Ascending aorta (tissue), 2 donors: ENCODE results near the gene PRKAB2. TPM values are rescaled to one million over a fixed set of nuclear protein-coding genes. Genes with fewer than 3 reads are reported as not detected.

Source experiments
- DNase-seq, 2 donors: peaks; one replicate each; pipeline ENCODE4 v3.0.0-alpha.2; 2019; ENCODE audit warnings: low spot score in 2 of 2
- H3K27ac ChIP-seq, 2 donors: fragments of 200-600 bp; sonication (generic); one replicate each; pipeline ENCODE4 v1.5.1; 2016 to 2017; ENCODE audit warnings: mild to moderate bottlenecking in 1 of 2
- H3K27me3 ChIP-seq: fragments of 200-600 bp; sonication (generic); one replicate; pipeline ENCODE4 v1.5.1; 2017
- H3K36me3 ChIP-seq, 2 donors: fragments of 200-600 bp; sonication (generic); one replicate each; pipeline ENCODE4 v1.5.1; 2016
- H3K4me1 ChIP-seq, 2 donors: fragments of 200-600 bp; sonication (generic); one replicate each; pipeline ENCODE4 v1.5.1; 2016 to 2017; ENCODE audit warnings: mild to moderate bottlenecking in 1 of 2
- H3K4me3 ChIP-seq, 2 donors: fragments of 200-600 bp; sonication (generic); one replicate each; pipeline ENCODE4 v1.5.1; 2016 to 2017; ENCODE audit warnings: mild to moderate bottlenecking in 1 of 2
- H3K9me3 ChIP-seq, 2 donors: fragments of 200-600 bp; sonication (generic); one replicate each; pipeline ENCODE4 v1.5.1; 2016
- intact Hi-C: fragments of 100-400 bp; cut with DNase I; formaldehyde crosslinking; loops from one replicate; pipeline ENCODE4 v1.15.1; 2023
- total RNA-seq: library from RNA; depleted of rRNA; stranded (reverse); fragments of >200 nt; gene quantifications from one replicate; pipeline ENCODE4 v1.1.0, GENCODE V29; 2016
- TF ChIP-seq, protein P1 (sequence below), 3 experiments: fragments of 200-600 bp in 2 of 3; fragments of 450-650 bp in 1 of 3; sonication (generic) in 2 of 3; IDR thresholded peaks; one replicate each; pipeline ENCODE4 v1.5.1; 2016 to 2019; ENCODE audit warnings: antibody characterized with exemption in 3 of 3, mild to moderate bottlenecking in 1 of 3, moderate library complexity in 1 of 3

Gene PRKAB2
- total RNA-seq, 1 donor from 2014 or later: 15.4 TPM

DNA sequence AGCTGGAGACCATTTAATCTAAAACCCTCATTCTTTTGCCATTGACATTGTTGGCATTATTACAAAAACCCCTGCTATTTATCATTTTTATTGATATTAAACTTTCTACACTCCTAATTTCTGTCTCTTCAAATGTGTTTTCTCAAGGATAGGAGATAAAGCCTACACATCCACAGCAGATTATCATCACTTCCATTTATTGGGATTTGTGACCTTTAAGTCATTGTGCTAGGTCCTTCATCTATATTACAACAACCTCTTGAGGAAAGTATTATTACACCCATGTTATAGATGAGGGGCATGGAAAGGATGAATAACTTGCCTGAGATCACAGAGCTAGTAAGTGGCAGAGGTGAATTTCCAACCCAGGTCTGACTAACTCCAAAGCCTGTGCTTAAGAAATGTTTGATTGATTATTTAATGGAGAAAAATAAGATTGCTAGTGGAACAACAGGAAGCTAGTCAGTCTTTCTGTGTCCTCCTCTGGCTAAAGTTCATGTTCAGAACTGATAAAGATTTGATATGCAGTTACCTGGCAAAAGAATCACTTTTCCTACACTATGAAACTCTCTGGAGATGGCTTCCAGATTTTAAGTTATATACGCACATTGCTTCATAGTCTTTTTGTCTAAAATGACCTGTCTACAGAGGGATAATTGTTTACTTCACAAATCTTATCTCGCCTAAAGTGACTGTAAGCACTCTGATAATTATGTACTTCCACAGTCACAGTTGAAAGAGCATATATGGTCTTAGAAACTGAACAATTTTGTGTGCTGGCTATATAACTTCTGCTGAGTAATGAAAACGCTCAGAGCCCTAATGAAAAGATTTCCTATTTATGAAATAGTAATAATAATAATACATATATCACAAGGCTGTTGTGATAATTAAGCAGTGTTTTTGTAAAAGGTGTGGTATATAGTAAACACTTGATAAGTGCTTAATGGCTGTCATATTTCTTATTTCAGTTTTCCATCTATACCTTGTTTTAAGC is 37.9 kb upstream of the PRKAB2 start:
- DNase-seq: no peak
- TF ChIP-seq, protein P1, sequence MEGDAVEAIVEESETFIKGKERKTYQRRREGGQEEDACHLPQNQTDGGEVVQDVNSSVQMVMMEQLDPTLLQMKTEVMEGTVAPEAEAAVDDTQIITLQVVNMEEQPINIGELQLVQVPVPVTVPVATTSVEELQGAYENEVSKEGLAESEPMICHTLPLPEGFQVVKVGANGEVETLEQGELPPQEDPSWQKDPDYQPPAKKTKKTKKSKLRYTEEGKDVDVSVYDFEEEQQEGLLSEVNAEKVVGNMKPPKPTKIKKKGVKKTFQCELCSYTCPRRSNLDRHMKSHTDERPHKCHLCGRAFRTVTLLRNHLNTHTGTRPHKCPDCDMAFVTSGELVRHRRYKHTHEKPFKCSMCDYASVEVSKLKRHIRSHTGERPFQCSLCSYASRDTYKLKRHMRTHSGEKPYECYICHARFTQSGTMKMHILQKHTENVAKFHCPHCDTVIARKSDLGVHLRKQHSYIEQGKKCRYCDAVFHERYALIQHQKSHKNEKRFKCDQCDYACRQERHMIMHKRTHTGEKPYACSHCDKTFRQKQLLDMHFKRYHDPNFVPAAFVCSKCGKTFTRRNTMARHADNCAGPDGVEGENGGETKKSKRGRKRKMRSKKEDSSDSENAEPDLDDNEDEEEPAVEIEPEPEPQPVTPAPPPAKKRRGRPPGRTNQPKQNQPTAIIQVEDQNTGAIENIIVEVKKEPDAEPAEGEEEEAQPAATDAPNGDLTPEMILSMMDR (IDR thresholded peaks at IDR 0.05): no peak
- peaks cover 0 to 13% of the 10 kb centered on the region in 2 donors for H3K36me3 ChIP-seq
- no peaks in the 10 kb centered on the region for H3K9me3 ChIP-seq
- no peak overlapping the region for H3K4me3 ChIP-seq
- no peaks in the 10 kb centered on the region for H3K4me1 ChIP-seq
- intact Hi-C loops: no loop called here
- no peak overlapping the region for H3K27ac ChIP-seq
- H3K27me3 ChIP-seq: no peaks in the 10 kb centered on the region

DNA sequence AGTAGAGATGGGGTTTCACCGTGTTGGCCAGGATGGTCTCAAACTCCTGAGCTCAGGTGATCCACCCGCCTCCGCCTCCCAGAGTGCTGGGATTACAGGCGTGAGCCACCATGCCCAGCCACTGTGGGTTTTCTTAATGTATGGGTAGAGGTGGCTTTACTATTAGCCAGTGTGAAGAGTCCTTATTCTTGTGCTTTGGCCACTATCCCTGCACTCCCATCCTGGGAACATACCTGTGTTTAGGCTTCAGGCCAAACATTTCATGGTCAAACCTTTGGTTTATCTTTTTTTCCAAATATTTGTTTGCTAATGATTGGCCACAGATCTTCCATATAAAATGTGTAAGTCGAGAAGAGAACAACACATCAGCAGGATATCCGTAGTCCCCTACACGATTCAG is 36.3 kb upstream of the PRKAB2 start:
- TF ChIP-seq, protein P1 (IDR thresholded peaks at IDR 0.05): no peak
- Histone ChIP-seq H3K4me1 (no peaks in the 10 kb centered on the region), H3K4me3 (no peak overlapping the region), H3K36me3 (peaks cover 4 to 13% of the 10 kb centered on the region in 2 donors), H3K27me3 (no peaks in the 10 kb centered on the region), H3K9me3 (no peaks in the 10 kb centered on the region), H3K27ac (no peak overlapping the region)
- intact Hi-C loops: no loop called here
- DNase-seq: no peak

GRCh38 chr1:147207192-147207591 is 34.9 kb upstream of the PRKAB2 start:
- H3K27ac ChIP-seq: no peak overlapping the region
- intact Hi-C loops: no loop called here
- no peaks in the 10 kb centered on the region for H3K9me3 ChIP-seq
- no peak overlapping the region for H3K4me3 ChIP-seq
- no peaks in the 10 kb centered on the region for H3K27me3 ChIP-seq
- no peak for DNase-seq
- H3K4me1 ChIP-seq: no peaks in the 10 kb centered on the region
- TF ChIP-seq, protein P1 (IDR thresholded peaks at IDR 0.05): no peak
- peaks cover 4 to 5% of the 10 kb centered on the region in 2 donors for H3K36me3 ChIP-seq

- TF ChIP-seq, protein P1 (IDR thresholded peaks at IDR 0.05): no peak
- Histone ChIP-seq H3K9me3 (no peaks in the 10 kb centered on the region), H3K4me3 (no peak overlapping the region), H3K27me3 (no peaks in the 10 kb centered on the region), H3K4me1 (no peaks in the 10 kb centered on the region), H3K36me3 (peaks cover 4 to 5% of the 10 kb centered on the region in 2 donors), H3K27ac (no peak overlapping the region)
- no peak for DNase-seq
- intact Hi-C loops: no loop called here
Measured at GRCh38 chr1:147204080-147204479, 31.8 kb upstream of the PRKAB2 start.

DNA sequence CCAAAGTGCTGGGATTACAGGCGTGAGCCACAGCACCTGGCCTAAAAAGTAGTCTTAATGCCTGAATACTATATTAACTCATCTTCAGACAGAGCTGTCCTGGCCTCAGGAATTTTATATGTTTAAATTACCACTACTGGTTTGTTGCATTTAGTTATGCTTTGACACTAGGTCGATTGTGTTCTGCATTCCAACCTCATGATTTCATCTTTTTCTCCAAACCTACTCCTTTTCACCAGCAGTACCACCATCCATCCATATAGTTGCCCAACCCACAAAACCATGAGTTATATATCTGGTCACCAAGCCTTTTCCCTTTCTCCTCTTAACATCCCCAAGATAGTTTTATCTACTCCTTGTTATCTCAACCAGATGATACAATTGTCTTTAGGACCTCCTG is 30.3 kb upstream of the PRKAB2 start:
- DNase-seq: no peak
- intact Hi-C loops: no loop called here
- Histone ChIP-seq H3K36me3 (peaks cover 0 to 4% of the 10 kb centered on the region in 2 donors), H3K4me1 (no peaks in the 10 kb centered on the region), H3K27ac (no peak overlapping the region), H3K27me3 (no peaks in the 10 kb centered on the region), H3K9me3 (no peaks in the 10 kb centered on the region), H3K4me3 (no peak overlapping the region)
- TF ChIP-seq, protein P1 (IDR thresholded peaks at IDR 0.05): no peak
